ENCODE data around the gene ADAMTS17. TPM values are rescaled to one million over a fixed set of nuclear protein-coding genes. Genes with fewer than 3 reads are reported as not detected.

ADAMTS17 gene
- polyA plus RNA-seq, 2 of the 4 experiments (the other 2 are of a cell fraction) = 0.05 TPM; not detected in 1

GRCh38 chr15:100124361-100124760, 217.4 kb downstream of the ADAMTS17 start:
- Histone ChIP-seq H3K9me3 (peaks cover 14% of the 10 kb centered on the region), H3K4me2 (no peak overlapping the region), H3K4me1 (no peaks in the 10 kb centered on the region), H3K27ac (no peak overlapping the region), H3K4me3 (no peak overlapping the region)
- 34% methylated on average over 14 of the region's 14 CpGs for WGBS (ENCODE audit: missing lambda C conversion rate)
- ChIA-PET CTCF (interaction anchor here (1.1 kb wide), 1 partner anchor 112 kb away, joined by 3 read pairs; no protein-coding TSS in a partner anchor), POLR2A (no interaction called here)
- DNase-seq (ENCODE audit: low read depth in 1 of 2, low spot score in 1 of 2) (no peak), FAIRE-seq (no peak), ATAC-seq (no peak)
- no peak for TF ChIP-seq NPAS2 (CRISPR knock-in tag; IDR thresholded peaks at IDR 0.05; ENCODE audit: borderline replicate concordance)
- no peak for TF ChIP-seq ZC3H11A (IDR thresholded peaks at IDR 0.05)
- no peak for TF ChIP-seq ATOH8 (CRISPR knock-in tag; IDR thresholded peaks at IDR 0.05; ENCODE audit: low read depth)

GRCh38 chr15:100123611-100124010, 218.2 kb downstream of the ADAMTS17 start:
- Histone ChIP-seq H3K27ac (no peak overlapping the region), H3K4me1 (no peaks in the 10 kb centered on the region), H3K4me2 (no peak overlapping the region), H3K9me3 (peaks cover 14% of the 10 kb centered on the region), H3K4me3 (no peak overlapping the region)
- WGBS (ENCODE audit: missing lambda C conversion rate) = 34% methylated on average over 9 of the region's 9 CpGs
- ChIA-PET POLR2A (no interaction called here), CTCF (no interaction called here)
- ATAC-seq = no peak
- no peak for TF ChIP-seq MAZ (IDR thresholded peaks at IDR 0.05; ENCODE audit: borderline replicate concordance, low read depth, low read length)
- TF ChIP-seq ZC3H11A (IDR thresholded peaks at IDR 0.05) = no peak
- no peak for TF ChIP-seq MYC (IDR thresholded peaks at IDR 0.05; ENCODE audit: borderline replicate concordance, low read length)
- TF ChIP-seq BCL3 (IDR thresholded peaks at IDR 0.05) = no peak
- TF ChIP-seq SMC3 (IDR thresholded peaks at IDR 0.05) = no peak
- TF ChIP-seq GATA3 (IDR thresholded peaks at IDR 0.05; ENCODE audit: borderline replicate concordance) = no peak
- TF ChIP-seq ATOH8 (CRISPR knock-in tag; IDR thresholded peaks at IDR 0.05; ENCODE audit: low read depth) = no peak
- TF ChIP-seq HOXB13 (CRISPR knock-in tag; IDR thresholded peaks at IDR 0.05; ENCODE audit: low read depth) = no peak
- no peak for TF ChIP-seq EP300 (IDR thresholded peaks at IDR 0.05)
- TF ChIP-seq RCOR1 (IDR thresholded peaks at IDR 0.05; ENCODE audit: low read depth, low read length) = no peak
- TF ChIP-seq HOXA7 (CRISPR knock-in tag; IDR thresholded peaks at IDR 0.05) = no peak
- no peak for TF ChIP-seq ZSCAN20 (CRISPR knock-in tag; IDR thresholded peaks at IDR 0.05)
- TF ChIP-seq ESRRA (IDR thresholded peaks at IDR 0.05; ENCODE audit: borderline replicate concordance, low read length) = no peak
- no peak for TF ChIP-seq CHD4 (IDR thresholded peaks at IDR 0.05; ENCODE audit: borderline replicate concordance)
- TF ChIP-seq CHD2 (IDR thresholded peaks at IDR 0.05; ENCODE audit: low read length, partially characterized antibody) = no peak
- no peak for TF ChIP-seq JUNB (IDR thresholded peaks at IDR 0.05)
- TF ChIP-seq SREBF2 (IDR thresholded peaks at IDR 0.05) = no peak
- FAIRE-seq = no peak
- DNase-seq (ENCODE audit: low read depth in 1 of 2, low spot score in 1 of 2) = no peak

- CTCF ChIA-PET = interaction anchor here (0.8 to 1.1 kb wide), 2 partner anchors 11 to 228 kb away, joined by 3 to 4 read pairs; no protein-coding TSS in a partner anchor
- POLR2A ChIA-PET = no interaction called here
- TF ChIP-seq KDM5A (IDR thresholded peaks at IDR 0.05) (no peak), ZFP36 (IDR thresholded peaks at IDR 0.05; ENCODE audit: borderline replicate concordance, partially characterized antibody) (no peak), ELK1 (IDR thresholded peaks at IDR 0.05; ENCODE audit: low read depth, low read length) (no peak), RCOR1 (IDR thresholded peaks at IDR 0.05; ENCODE audit: low read depth, low read length) (no peak), ZSCAN20 (CRISPR knock-in tag; IDR thresholded peaks at IDR 0.05) (no peak), BCL3 (IDR thresholded peaks at IDR 0.05) (no peak), TP53 (CRISPR knock-in tag; IDR thresholded peaks at IDR 0.05) (no peak), HMGXB4 (CRISPR knock-in tag; IDR thresholded peaks at IDR 0.05; ENCODE audit: borderline replicate concordance) (no peak)
- Histone ChIP-seq H3K4me3 (no peak overlapping the region), H3K4me2 (no peak overlapping the region), H3K27ac (no peak overlapping the region), H3K9me3 (peaks cover 14% of the 10 kb centered on the region), H3K4me1 (no peaks in the 10 kb centered on the region)
- ATAC-seq (no peak), DNase-seq (ENCODE audit: low read depth in 1 of 2, low spot score in 1 of 2) (no peak), FAIRE-seq (peak; percentile 18)
- WGBS (ENCODE audit: missing lambda C conversion rate) = 12% methylated on average over 2 of the region's 2 CpGs
These were observed 220.5 kb downstream of the ADAMTS17 start for GRCh38 chr15:100121285-100121684.

All from A549 (cell line).